PC-3 (cell line): Measurements from ENCODE around the gene UEVLD. TPM values are rescaled to one million over a fixed set of nuclear protein-coding genes. Genes with fewer than 3 reads are reported as not detected.

Experiments used
- ATAC-seq: fragments of 200-7000 bp; cut with Tn5 transposase; 2 replicates; pipeline ENCODE4 v1.9.1; 2020; ENCODE audit warnings: mild to moderate bottlenecking, moderate library complexity
- BruUV-seq: library from RNA; stranded (reverse); fragments of 400-500 nt; replicated peaks from 2 replicates; lab custom pipeline; 2021; lab: Mats Ljungman, UMichigan
- CTCF ChIA-PET: fragments of 300-600 bp; sonication (Branson Sonifier 250); formaldehyde crosslinking; loops from one replicate; lab custom pipeline; 2022; ENCODE audit warnings: antibody characterized with exemption; lab: Charles Lee
- POLR2A ChIA-PET: fragments of 300-600 bp; sonication (Branson Sonifier 250); formaldehyde crosslinking; loops from one replicate; lab custom pipeline; 2022; ENCODE audit warnings: antibody characterized with exemption; ENCODE audit not compliant: unreplicated experiment; lab: Charles Lee
- DNase-seq: peaks from one replicate; pipeline ENCODE4 v3.0.0-alpha.2; 2015
- H2AFZ ChIP-seq: fragments of 300-600 bp; sonication (generic); 2 replicates; pipeline ENCODE4 v1.6.0; 2016; ENCODE audit warnings: antibody characterized with exemption, low read length
- H3F3A ChIP-seq: fragments of 300-600 bp; sonication (generic); one replicate; pipeline ENCODE4 v1.6.0; 2017; ENCODE audit warnings: antibody characterized with exemption, low read length, control low read depth, mild to moderate bottlenecking; ENCODE audit not compliant: unreplicated experiment
- H3K27ac ChIP-seq: fragments of 300-600 bp; sonication (generic); 2 replicates; pipeline ENCODE4 v1.5.1; 2016; ENCODE audit warnings: mild to moderate bottlenecking, low read length
- H3K27me3 ChIP-seq: fragments of 300-600 bp; sonication (generic); 2 replicates; pipeline ENCODE4 v1.6.1; 2016; ENCODE audit warnings: low read length, mixed read lengths
- H3K36me3 ChIP-seq: fragments of 300-600 bp; sonication (generic); 2 replicates; pipeline ENCODE4 v1.6.1; 2016; ENCODE audit warnings: low read depth, mixed run types, low read length, mixed read lengths
- H3K4me1 ChIP-seq: fragments of 300-600 bp; sonication (generic); 2 replicates; pipeline ENCODE4 v1.5.1; 2016; ENCODE audit warnings: low read length; ENCODE audit not compliant: insufficient read depth
- H3K4me2 ChIP-seq: fragments of 300-600 bp; sonication (generic); 2 replicates; pipeline ENCODE4 v1.6.0; 2016; ENCODE audit warnings: low read length
- H3K4me3 ChIP-seq: fragments of 300-600 bp; sonication (generic); 2 replicates; pipeline ENCODE4 v1.5.1; 2016; ENCODE audit warnings: mild to moderate bottlenecking, low read length, mixed read lengths
- H3K79me2 ChIP-seq: fragments of 300-600 bp; sonication (generic); 2 replicates; pipeline ENCODE4 v1.6.1; 2017; ENCODE audit warnings: low read length, mixed read lengths
- H3K9ac ChIP-seq: fragments of 300-600 bp; sonication (generic); 2 replicates; pipeline ENCODE4 v1.6.0; 2016; ENCODE audit warnings: mild to moderate bottlenecking, low read length
- H3K9me2 ChIP-seq: fragments of 300-600 bp; sonication (generic); replicated peaks from 2 replicates; pipeline ENCODE4 v1.6.1; 2016; ENCODE audit warnings: mixed run types, low read length, mixed read lengths
- H3K9me3 ChIP-seq: fragments of 300-600 bp; sonication (generic); 2 replicates; pipeline ENCODE4 v1.6.1; 2016; ENCODE audit warnings: low read length, mixed read lengths
- H4K20me1 ChIP-seq: fragments of 300-600 bp; sonication (generic); 2 replicates; pipeline ENCODE4 v1.6.1; 2016; ENCODE audit warnings: low read length, mixed read lengths
- CTCF ChIP-seq: fragments of 300-600 bp; sonication (generic); conservative IDR thresholded peaks from 2 replicates; pipeline ENCODE4 v1.5.1; 2017; ENCODE audit warnings: antibody characterized with exemption, low read depth, mild to moderate bottlenecking, low read length
- EZH2 ChIP-seq: fragments of 300-600 bp; sonication (generic); IDR thresholded peaks from one replicate; pipeline ENCODE4 v1.6.1; 2017; ENCODE audit warnings: antibody characterized with exemption, mild to moderate bottlenecking, low read length; ENCODE audit not compliant: unreplicated experiment
- EZH2phosphoT487 ChIP-seq: fragments of 300-600 bp; sonication (generic); IDR thresholded peaks from 2 replicates; pipeline ENCODE4 v1.6.1; 2018; ENCODE audit warnings: mild to moderate bottlenecking, antibody characterized with exemption, low read length, borderline replicate concordance
- intact Hi-C: fragments of 100-400 bp; cut with micrococcal nuclease; formaldehyde crosslinking; loops from 2 replicates; pipeline ENCODE4 v1.9.0; 2023
- total RNA-seq: library from RNA; depleted of rRNA; stranded (reverse); fragments of >200 nt; gene quantifications from 2 replicates; pipeline ENCODE4 v1.2.3, GENCODE V29; 2014

The UEVLD gene
- total RNA-seq, 1 experiment from 2014 or later: 22.2 TPM

DNA sequence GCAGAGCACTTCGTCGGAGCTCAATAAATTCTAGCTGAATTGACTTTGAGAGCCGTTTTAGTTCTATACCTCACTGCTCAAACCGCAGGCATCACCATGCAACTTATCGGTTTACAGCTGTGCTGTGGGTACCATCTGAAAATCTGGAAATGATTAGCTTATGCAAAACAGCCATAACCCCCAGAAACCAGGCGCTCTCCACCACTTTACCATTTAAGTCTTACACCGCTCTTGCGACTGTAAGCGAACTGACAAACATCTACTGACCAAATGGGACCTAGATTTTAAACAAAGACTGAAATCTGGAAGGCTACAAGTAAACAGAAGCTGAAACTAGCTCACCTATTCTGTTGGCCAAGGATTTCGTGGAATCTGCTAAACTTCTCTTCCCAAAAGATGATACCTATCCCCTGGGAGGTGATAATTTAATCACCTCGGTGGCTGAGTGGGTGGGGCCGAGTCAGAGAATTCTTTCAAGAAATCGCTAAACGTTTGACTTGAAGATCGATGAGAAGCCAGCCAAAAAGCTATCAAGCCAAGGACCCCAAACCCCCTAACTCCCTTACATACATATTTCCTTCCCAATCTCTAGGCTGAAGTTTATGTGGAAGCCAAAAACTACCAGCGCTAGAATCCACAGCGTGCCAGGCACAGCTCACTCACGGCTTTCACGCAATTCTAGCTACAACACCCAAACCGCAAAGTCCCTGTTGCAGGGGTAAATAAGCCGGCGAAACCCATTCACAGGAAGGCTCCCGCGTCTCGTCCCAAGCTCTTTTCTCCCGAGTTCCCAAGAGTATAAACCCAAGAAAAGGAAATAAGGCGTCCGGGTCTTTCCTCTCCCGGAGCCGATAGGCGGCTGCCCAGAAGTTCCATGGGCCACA lies 45.0 kb upstream of the UEVLD start:
- Histone ChIP-seq H3F3A (no peaks in the 10 kb centered on the region), H3K36me3 (no peaks in the 10 kb centered on the region), H3K4me1 (peaks cover 10% of the 10 kb centered on the region), H4K20me1 (peaks cover 15% of the 10 kb centered on the region), H3K9me3 (no peaks in the 10 kb centered on the region), H3K79me2 (peaks cover 60% of the 10 kb centered on the region), H3K4me2 (peak overlapping the region; percentile 97), H3K4me3 (peak overlapping the region; percentile 86), H3K27ac (no peak overlapping the region), H3K27me3 (no peaks in the 10 kb centered on the region), H3K9ac (peak overlapping the region; percentile 88), H3K9me2 (no peaks in the 10 kb centered on the region), H2AFZ (peak overlapping the region; percentile 60)
- no peak for ATAC-seq
- intact Hi-C loops: loop anchor here (1.0 to 5.0 kb wide), 5 partner anchors 45 to 311 kb away; partner anchors contain the start of genes GTF2H1, HPS5, TMEM86A and TSG101
- no peak for DNase-seq
- TF ChIP-seq EZH2 (no peak), EZH2phosphoT487 (no peak), CTCF (no peak)
- POLR2A ChIA-PET: interaction anchor here (0.6 kb wide), 1 partner anchor 57 kb away, joined by 21 read pairs; no protein-coding TSS in a partner anchor
- CTCF ChIA-PET: interaction anchor here (0.7 kb wide), 1 partner anchor 88 kb away, joined by 4 read pairs; no protein-coding TSS in a partner anchor
- BruUV-seq: TSS peak; percentile 67

DNA sequence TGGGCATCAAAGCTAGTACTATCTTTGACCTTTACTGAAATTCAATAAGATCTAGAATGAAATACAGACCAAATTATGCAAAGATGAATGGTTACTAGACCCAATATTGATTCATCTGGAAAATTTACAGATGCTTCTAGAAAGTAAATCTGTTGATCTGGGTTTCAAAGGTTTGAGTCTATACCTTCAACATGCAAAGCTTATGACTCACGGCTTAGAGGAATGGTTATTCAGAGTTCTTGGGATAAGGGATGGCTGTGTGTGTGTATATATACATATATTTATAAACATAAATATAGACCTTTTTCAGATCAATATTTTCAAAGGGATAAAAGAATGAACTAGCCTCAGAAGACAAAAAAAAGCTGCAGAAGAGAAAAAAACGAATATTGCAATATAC lies 44.3 kb upstream of the UEVLD start:
- Histone ChIP-seq H3K79me2 (peaks cover 66% of the 10 kb centered on the region), H3K4me2 (peak overlapping the region; percentile 97), H3K36me3 (no peaks in the 10 kb centered on the region), H3K4me1 (peaks cover 10% of the 10 kb centered on the region), H3K4me3 (peak overlapping the region; percentile 86), H3K27ac (no peak overlapping the region), H3K27me3 (no peaks in the 10 kb centered on the region), H3K9me3 (no peaks in the 10 kb centered on the region), H4K20me1 (peaks cover 19% of the 10 kb centered on the region), H2AFZ (no peak overlapping the region), H3F3A (no peaks in the 10 kb centered on the region), H3K9ac (peak overlapping the region; percentile 88; the same call in 1 of the 2 replicates), H3K9me2 (no peaks in the 10 kb centered on the region)
- DNase-seq: peak; percentile 28
- POLR2A ChIA-PET: no interaction called here
- BruUV-seq: no TSS peak
- no peak for ATAC-seq
- intact Hi-C loops: loop anchor here (5.0 kb wide), 1 partner anchor 106 kb away; the partner anchor contains the start of gene TSG101
- CTCF ChIA-PET: interaction anchor here (0.7 kb wide), 1 partner anchor 89 kb away, joined by 4 read pairs; no protein-coding TSS in a partner anchor
- TF ChIP-seq EZH2: no peak
- TF ChIP-seq CTCF: no peak
- TF ChIP-seq EZH2phosphoT487: no peak
